Measurements from ENCODE around the gene WWC2.

Gene WWC2

GRCh38 chr4:183082053-183082452 lies 17.0 kb upstream of the WWC2 start:
- DNase-seq (ENCODE audit: extremely low read depth, low read depth): no peak
- no peak overlapping the region for H3K4me3 ChIP-seq (replicated peaks; ENCODE audit: low read depth, low read length)
- TF ChIP-seq, protein P1, sequence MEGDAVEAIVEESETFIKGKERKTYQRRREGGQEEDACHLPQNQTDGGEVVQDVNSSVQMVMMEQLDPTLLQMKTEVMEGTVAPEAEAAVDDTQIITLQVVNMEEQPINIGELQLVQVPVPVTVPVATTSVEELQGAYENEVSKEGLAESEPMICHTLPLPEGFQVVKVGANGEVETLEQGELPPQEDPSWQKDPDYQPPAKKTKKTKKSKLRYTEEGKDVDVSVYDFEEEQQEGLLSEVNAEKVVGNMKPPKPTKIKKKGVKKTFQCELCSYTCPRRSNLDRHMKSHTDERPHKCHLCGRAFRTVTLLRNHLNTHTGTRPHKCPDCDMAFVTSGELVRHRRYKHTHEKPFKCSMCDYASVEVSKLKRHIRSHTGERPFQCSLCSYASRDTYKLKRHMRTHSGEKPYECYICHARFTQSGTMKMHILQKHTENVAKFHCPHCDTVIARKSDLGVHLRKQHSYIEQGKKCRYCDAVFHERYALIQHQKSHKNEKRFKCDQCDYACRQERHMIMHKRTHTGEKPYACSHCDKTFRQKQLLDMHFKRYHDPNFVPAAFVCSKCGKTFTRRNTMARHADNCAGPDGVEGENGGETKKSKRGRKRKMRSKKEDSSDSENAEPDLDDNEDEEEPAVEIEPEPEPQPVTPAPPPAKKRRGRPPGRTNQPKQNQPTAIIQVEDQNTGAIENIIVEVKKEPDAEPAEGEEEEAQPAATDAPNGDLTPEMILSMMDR (IDR thresholded peaks at IDR 0.05; ENCODE audit: low read depth, low read length, missing control alignments): no peak

- DNase-seq (ENCODE audit: extremely low read depth, low read depth): no peak
- no peak overlapping the region for H3K4me3 ChIP-seq (replicated peaks; ENCODE audit: low read depth, low read length)
- TF ChIP-seq, protein P1 (IDR thresholded peaks at IDR 0.05; ENCODE audit: low read depth, low read length, missing control alignments): no peak
Measured at GRCh38 chr4:183094393-183095198, 4.5 kb upstream of the WWC2 start.

- H3K4me3 ChIP-seq (replicated peaks; ENCODE audit: low read depth, low read length): no peak overlapping the region
- DNase-seq (ENCODE audit: extremely low read depth, low read depth): no peak
- TF ChIP-seq, protein P1 (IDR thresholded peaks at IDR 0.05; ENCODE audit: low read depth, low read length, missing control alignments): no peak
Measured at GRCh38 chr4:183095199-183095512, 3.9 kb upstream of the WWC2 start.

DNA sequence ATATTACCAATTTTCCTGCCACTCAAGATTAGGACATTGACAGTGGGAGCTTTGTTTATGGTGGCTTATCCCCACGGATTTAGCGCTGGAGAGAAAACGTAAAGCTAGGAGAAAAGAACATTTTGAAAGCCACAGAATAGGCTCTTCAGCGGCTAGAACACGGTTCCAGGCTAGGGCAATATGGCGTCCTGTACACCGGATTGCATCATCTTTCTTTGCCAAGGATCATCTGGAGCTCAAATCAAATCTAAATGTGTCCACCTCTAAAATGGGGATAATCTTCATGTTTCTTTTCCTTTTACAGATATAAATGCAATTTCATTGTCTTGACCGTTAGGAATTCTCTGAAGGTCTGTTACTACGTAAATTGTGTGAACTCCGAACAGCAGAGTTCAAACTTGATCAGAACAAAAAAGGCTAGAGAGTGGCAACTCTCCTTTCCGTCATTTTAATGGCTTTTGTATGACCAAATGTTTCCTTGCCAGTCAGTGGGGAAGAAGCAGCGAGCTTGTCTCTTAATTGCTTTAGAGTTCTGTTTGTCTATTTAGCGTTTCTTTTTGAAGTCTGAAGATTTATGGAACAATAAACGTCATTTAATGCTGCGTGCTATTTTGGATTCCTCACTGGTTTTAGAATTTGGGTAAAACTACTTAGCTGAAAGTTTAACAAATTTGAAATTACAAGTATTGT lies 2.6 kb upstream of the WWC2 start:
- TF ChIP-seq, protein P1 (IDR thresholded peaks at IDR 0.05; ENCODE audit: low read depth, low read length, missing control alignments): no peak
- no peak for DNase-seq (ENCODE audit: extremely low read depth, low read depth)
- no peak overlapping the region for H3K4me3 ChIP-seq (replicated peaks; ENCODE audit: low read depth, low read length)

- no peak for DNase-seq (ENCODE audit: extremely low read depth, low read depth)
- peak overlapping the region; percentile 85 for H3K4me3 ChIP-seq (replicated peaks; ENCODE audit: low read depth, low read length)
- TF ChIP-seq, protein P1 (IDR thresholded peaks at IDR 0.05; ENCODE audit: low read depth, low read length, missing control alignments): no peak
Measured at GRCh38 chr4:183097231-183098018, 1.6 kb upstream of the WWC2 start.

- peak overlapping the region; percentile 85 for H3K4me3 ChIP-seq (replicated peaks; ENCODE audit: low read depth, low read length)
- no peak for DNase-seq (ENCODE audit: extremely low read depth, low read depth)
- TF ChIP-seq, protein P1 (IDR thresholded peaks at IDR 0.05; ENCODE audit: low read depth, low read length, missing control alignments): no peak
Measured at GRCh38 chr4:183098019-183098722, 886 bp upstream of the WWC2 start.

All from HFF-Myc (cell line).